ENCODE results near the gene PHACTR1.

GRCh38 chr6:13201336-13201735, 484.8 kb downstream of the PHACTR1 start:
- no peak for TF ChIP-seq CTCF (IDR thresholded peaks at IDR 0.05)
- TF ChIP-seq POLR2A (IDR thresholded peaks at IDR 0.05): no peak
